Activated gamma-delta T cell (primary cell): Measurements from ENCODE around the gene TPTE.
"Not testable (repeated sequence)": the region's sequence is repeated elsewhere in the genome, so short reads cannot be mapped to it uniquely, and the experiment has no call there.

ENCODE experiments used
- DNase-seq: peaks from one replicate; lab custom pipeline; 2025; lab: John Stamatoyannopoulos, UW
- total RNA-seq, 2 donors: gene quantifications; one replicate each; lab custom pipeline; 2026; lab: John Stamatoyannopoulos, UW

TPTE gene
- 0 reads per million in 2 donors for total RNA-seq

DNA sequence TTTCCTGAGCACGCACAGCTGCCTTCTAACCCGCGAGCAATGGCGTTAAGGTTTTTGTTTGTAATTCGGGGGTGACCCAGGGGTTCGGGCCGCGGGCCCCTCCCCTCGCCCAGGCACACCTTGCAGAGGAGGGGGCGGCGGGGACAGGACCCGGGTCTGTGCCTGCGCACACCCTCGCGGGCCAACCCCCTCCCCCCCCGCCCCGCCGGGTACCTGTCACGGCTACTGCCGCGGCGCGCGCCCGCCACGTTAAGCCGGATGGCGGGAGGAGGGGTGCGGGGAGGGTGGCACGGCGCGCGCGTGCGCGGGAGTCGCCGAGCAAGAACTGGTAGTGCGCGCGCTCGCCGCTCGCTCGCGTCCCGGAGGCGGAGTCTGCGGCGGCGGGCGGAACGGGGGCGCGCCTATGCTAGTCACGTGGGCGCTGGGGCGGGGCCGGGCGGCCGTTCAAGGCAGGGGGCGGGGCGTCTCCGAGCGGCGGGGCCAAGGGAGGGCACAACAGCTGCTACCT, at the start of gene TPTE:
TPTE (plus strand) TSS at position 493 of the 508 bp plus-strand sequence. CDS start 17,141 bp downstream, outside the sequence.
- DNase-seq, result peak; percentile 15

DNA sequence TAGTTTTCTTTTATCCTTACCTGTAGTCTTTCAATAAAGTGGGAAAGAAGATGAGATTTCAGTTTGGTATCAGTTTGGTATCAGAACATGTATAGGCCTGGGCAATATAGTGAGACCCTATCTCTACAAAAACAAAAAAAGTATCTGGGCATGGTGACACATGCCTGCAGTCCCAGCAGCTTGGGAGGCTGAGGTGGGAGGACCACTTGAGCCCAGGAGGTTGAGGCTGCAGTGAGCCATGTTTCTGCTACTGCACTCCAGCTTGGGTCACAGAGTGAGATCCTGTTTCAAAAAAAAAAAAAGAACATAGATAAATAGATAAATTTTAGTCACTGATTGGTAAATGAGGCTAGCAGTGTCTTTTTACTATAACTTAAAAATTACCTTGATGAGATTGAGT, 49.4 kb upstream of the TPTE start:
- not testable (repeated sequence) for DNase-seq

DNA sequence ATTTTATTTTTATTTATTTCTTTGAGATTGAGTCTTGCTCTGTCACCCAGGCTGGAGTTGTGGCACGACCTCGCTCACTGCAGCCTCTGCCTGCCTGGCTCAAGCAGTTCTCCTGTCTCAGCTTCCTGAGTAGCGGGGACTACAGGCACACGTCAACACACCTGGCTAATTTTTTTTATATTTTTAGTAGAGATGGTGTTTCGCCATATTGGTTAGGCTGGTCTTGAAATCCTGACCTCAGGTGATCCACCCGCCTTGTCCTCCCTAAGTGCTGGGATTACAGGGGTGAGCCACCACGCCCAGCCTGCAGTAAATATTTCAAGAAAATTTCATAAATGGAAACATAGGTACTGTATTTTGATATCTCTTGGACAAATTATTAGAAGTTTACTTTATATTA, 43.6 kb upstream of the TPTE start:
- DNase-seq, result not testable (repeated sequence)

DNA sequence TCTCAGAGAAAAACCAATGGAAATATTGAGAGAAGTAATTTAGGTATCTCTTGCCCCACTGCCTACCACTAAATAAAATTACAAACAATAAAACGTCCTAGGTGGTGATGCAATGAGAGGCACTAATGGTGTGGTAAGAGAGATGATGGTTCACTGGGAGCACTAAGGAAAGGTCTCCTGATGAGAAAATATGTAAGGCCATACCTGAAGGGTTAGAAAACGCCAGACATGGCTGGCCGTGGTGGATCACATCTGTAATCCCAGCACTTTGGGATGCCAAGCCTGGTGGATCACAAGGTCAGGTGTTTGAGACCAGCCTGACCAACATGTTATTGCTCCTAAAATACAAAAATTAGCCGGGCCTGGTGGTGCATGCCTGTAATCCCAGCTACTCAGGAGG, 41.5 kb upstream of the TPTE start:
- DNase-seq, result not testable (repeated sequence)

DNA sequence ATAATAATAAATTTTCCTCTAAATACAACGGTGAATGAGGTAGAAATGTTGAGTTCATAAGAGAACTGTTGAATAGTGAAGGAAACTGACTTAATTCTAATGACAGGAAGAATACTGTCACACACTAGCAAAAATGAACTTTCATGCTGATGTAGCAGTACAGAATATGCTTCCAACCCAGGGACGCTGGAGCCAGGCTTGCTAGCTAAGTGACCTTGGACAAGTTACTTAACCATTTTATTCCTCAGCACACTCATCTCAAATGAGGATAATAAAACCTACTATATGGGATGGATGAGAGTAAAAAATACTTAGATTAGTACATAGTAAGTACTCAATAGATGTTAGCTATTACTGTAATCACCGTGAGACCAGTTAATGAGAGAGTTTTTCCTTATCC, 36.5 kb upstream of the TPTE start:
- DNase-seq, result not testable (repeated sequence)

DNA sequence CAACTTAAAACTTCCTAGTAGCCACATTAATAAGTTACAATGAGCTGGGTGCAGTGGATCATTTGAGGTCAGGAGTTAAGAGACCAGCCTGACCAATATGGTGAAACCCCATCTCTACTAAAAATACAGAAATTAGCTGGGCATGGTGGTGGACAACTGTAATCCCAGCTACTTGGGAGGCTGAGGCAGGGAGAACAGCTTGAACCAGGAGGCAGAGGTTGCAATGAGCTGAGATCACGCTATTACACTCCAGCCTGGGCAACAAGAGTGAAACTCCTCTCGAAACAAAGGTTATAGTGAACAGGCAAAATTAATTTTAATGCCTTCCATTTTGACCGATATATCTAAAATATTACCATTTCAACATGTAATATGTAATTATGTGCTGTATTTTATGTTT, 30.9 kb upstream of the TPTE start:
- not testable (repeated sequence) for DNase-seq

DNA sequence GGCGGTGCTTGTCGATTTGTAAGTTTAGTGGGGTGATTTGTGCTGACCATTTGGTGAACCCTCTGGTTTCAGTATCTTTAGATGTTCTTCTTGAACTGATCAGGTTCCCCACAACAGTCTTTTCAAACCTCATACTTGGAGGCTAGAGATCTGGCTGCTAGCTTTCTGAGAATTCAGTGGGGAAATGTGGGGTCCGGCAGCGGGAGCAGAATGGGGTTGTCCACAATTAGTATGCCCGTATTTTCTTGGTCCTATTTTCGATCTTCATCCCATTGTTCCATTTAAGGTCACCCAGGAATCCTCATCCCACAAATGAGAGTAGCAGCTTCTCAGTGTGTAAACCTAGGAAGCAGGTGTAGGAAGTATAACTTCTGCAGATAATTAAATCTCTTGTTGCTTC, 10.3 kb upstream of the TPTE start:
- DNase-seq, result no peak

DNA sequence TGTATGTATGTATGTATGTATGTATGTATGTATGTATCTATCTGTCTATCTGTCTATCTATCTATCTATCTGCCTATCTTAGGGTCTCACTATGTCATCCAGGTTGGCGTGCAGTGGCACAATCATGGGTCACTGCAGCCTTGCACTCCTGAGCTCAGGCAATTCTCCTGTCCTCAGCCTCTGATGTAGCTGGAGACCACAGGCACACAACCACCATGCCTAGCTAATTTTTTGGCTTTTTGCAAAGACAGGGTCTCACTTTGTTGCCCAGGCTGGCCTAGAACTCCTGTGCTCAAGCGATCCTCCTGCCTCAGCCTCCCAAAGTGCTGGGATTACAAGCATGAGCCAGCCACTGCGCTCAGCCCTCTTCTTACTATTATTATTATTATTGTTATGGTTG, 4.5 kb upstream of the TPTE start:
- DNase-seq, result not testable (repeated sequence)

DNA sequence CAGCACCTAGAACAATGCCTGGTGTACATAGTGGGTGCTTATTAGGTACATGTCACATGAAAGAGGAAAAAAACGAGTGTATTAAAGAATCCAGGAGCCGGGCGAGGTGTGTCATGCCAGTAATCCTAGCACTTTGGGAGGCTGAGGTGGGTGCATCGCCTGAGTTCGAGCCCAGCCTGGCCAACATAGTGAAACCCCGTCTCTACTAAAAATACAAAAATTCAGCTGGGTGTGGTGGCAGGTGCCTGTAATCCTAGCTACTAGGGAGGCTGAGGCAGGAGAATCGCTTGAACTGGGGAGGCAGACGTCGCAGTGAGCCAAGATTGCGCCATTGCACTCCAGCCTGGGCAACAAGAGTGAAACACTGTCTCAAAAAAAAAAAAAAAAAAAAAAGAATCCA, 3.5 kb upstream of the TPTE start:
- not testable (repeated sequence) for DNase-seq

DNA sequence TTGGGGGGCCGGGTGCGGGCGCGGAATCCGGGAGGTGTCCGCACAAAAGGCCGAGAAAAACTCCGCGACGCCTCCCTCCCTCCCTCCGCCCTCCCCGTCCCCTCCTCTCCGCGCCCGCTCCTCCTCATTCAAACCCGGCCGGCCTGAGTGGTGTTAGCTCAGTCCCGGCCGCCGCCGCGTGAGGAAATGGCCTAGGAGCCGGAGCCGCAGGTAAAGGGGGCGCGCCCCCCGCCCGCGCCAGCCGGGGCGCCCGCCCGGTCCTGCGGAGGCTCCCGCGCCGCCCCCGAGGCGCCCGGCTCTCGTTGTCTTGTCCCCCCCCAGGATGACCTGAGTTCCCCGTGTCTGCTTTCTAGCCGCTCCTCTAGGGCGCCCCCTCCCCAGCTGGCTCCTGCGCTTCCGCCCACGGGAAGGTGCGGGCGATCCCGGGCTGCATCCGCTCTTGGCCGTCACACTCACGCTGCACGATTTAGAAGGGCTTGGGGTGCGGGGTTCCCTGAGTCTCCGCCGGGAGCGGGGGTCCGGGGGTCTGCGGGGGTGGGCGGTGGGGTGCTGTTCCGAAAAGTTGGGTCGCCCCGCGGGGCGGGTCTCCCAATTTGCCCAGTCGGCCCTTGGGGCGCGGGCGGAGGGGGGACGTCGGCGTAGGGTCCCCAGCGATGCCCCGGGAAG, 585 bp downstream of the TPTE start:
- peak; percentile 4 for DNase-seq

DNA sequence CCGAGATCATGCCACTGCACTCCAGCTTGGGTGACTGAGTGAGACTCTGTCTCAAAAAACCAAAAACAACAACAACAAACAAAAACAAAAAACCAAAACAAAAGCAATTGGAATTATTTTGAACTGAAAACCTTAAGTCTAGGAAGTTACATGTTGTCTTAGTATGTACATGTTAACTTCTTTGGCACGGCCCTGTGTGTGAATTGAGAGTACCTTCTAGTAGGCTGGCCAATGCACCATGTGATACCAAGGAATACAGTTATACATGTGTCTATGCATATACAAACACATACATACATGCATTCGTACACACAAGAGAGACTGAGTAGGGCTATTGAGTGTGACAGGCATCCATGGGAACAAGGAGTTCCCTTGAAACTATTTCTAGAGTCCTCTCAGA, 18.6 kb downstream of the TPTE start:
- no peak for DNase-seq

DNA sequence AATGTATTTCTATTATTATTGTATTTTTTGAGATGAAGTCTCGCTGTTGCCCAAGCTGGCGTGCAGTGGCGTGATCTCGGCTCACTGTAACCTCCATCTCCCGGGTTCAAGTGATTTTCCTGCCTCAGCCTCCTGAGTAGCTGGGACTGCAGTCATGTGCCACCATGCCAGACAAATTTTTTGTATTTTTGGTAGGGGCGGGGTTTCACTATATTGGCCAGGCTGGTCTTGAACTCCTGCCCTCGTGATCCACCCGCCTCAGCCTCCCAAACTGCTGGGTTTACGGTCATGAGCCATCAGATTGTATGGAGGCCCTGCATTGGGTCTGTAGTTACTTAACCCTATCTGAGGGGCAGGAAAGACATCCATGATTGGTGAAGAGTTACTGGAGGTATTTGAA, 23.0 kb downstream of the TPTE start:
- not testable (repeated sequence) for DNase-seq

DNA sequence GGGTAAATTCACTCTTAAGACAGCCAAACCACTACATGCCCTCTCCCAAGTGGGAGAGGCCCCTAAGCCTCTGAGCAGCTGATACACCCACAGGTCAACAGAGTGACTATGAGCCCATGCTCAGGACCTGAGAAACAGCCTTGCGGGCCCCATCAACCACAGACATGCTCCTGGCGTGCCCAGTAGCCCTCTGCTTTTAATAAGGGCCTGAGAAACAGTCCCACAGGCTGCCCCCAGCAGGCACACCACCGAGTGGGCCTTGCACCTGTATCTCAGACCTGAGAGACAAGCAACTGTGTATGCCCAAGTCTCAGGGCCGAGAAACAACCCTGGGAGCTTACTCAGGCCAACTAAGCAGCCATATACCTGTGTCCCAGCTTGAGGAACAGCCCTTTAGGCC, 26.5 kb downstream of the TPTE start:
- DNase-seq, result not testable (repeated sequence)

DNA sequence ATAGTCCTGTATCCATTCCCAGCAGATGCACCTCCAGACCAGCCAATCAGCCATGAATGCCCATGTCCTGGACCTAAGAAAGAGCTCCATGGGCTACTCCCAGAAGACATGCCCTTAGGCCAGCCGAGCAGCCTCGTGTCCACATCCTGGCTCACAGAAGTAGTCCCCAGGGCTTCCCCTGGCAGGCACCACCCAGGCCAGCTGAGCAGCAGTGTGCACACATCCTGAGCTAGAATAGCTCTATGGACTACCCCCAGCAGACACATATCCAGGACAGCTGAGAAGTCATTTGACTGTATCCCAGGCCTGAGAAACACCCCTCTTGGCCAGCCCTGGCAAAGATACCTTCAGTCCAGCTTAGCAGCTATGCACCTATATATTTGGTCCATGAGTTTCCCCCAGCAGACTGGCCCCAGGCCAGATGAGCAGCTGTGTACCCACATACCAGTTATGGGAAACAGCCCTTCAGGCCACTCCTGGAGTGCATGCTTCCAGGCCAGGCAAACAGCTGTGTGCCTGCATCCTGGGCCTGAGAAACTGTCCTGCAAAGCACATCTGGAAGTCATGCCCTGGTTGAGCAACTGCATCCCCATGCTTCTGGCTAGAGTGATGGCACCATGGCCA, 27.1 kb downstream of the TPTE start:
- DNase-seq, result not testable (repeated sequence)

DNA sequence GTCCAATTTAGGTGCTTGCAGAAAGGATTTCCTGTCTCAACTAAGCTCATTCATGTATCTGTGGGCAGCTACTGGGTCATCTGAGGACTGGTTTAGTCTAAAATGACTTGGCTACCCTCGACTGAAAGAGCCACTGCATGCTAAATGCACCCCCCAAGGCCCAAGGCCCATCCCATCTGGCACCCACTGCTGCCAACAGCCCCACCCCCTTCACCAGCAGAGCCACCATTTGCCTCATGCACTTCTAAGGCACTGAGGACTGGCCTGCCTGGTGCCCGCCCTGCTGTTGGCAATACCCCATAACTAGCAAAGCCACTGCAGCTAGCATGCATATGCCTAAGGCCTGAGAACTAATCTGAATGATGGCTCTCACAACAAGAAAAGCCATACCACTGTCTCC, 49.4 kb downstream of the TPTE start:
- DNase-seq, result not testable (repeated sequence)

DNA sequence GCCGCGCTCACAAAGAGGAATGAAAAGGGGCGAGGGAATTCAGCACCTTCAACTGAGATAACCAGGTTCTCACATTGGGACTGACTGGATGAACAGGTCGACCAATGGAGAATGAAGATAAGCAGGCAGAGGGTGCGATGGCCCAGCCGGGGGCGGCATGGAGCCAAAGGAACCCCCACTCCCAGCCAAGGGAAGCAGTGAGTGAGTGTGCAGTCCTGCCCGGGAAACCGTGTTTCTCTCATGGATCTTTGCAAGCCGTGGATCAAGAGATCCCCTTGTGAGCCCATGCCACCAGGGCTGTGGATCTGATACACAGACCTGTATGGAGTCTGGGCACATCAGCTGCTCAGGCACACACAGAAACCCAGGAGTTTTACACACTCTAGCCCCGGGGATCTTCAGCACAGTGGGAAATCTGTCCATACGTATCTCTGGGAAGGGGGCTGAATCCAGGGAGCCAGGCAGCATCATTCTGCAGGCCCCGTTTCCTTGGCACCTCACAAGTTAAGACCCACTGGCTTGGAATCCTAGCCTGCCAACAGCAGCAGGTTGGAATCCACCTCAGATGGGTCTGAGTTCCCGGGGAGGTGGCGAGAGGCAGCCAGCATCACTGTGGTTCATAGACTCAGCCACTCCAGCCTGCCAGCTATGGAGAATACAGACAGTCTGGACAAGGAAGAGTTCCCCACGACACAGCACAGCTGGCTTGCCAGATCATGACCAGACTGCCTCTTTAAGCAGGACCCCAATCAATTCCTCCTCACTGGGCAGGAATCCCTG, 53.3 kb downstream of the TPTE start:
- peak; percentile 2 for DNase-seq

DNA sequence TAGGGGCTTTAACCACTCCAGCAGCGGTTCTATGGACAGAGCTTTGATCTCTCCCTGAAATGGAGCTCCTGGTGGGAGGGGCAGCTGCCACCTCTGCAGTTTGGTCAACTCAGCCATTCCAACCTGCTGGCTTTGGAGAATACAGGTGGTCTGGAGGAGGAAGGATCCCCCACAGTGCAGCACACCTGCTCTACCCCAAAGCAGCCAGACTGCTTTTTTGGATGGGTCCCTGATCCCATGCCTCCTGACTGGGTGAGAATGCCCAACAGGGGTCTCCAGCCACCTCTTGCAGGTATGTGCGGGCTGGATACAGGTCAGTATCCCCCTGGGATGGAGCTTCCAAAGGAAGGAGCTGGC, 53.9 kb downstream of the TPTE start:
- no peak for DNase-seq

DNA sequence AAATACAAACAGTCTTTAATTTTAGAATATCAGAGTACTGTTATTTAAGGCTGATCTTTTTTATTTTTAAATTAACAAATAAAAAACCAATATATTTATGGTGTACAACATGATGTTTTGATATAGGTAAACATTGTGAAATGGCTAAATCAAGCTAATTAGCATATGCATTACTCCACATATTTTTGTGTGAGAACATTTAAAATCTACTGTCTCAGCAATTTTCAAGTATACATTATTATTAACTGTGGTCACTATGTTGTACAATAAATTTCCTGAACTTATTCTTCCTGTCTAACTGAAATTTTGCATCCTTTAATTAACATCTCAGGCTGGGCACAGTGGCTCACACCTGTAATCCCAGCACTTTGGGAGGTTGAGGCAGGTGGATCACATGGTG, 57.5 kb downstream of the TPTE start:
- not testable (repeated sequence) for DNase-seq

DNA sequence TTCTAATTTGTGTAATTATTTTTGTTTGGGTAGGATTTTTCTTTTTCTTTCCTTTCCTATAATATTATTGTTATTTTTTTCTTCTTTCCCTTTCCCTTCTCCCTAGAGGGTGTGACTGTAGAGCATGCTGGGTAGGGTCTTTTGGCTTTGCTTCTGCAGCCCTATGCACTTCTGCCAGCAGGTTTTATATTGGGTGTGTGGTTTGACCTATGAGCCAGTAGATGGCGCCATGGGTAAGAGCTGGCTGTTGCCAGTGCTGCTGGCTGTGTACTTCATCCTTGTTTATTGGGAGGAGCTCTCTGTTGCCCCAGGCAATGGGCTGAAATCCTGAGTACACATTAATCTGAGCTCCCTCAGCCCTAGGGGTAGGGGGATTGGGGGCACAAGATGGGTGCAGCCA, 67.7 kb downstream of the TPTE start:
- DNase-seq, result not testable (repeated sequence)

DNA sequence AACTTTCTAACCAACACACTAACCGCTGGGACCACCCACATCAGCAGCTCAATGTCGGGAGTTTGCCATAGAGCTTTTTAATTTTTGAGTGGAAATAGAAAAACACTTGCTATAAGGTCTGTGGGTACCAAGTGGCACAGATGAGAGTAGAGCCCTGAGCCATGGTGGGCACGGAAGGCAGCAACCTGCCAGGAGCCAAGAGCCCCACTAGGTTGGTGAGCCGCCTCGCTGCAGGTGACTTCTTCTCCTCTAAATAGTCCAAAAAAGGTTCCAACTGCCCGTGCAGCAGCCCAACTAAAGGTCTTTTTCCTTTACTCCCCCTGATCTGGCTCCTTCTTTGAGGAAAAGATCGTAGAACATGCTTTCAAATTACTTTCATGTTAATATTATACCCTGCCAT, 85.7 kb downstream of the TPTE start:
- DNase-seq, result not testable (repeated sequence)

DNA sequence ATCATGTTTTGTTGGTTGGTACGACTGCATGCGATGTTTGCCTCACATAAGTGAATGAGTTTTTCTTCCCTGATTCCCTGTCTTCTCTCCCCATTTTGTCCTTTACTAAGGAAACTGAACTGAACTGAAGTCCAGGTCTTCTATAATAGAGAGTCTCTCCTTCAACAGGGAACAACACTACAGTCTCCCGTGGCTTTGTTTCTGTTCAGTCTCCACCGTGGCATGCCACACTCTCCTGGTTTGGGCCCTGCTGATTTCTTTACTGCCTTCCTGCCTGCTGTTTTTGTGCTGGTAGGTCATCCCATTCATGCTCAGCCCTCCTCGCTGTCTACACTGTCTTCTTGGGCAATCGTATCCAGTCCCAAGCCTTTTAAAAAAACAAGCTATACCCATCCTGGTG, 92.9 kb downstream of the TPTE start:
- not testable (repeated sequence) for DNase-seq

DNA sequence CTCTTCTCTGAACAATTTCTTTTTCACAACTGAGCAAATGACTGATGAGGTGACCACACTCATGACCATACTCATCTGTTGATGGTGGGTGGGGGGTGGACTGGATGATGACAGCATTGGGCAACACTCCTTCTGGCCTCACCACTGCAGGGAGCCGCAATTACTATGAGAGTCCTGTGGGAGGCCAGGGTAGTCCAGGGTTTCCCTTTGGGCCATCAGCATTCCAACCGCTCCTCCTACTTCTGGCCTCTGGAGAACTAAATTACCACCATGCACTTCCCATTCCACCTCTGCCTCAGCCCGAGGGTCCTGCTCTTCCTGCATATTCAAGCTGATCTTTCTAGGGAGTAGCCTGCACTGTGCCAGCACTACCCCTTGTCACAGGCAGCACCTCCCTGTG, 94.7 kb downstream of the TPTE start:
- DNase-seq, result not testable (repeated sequence)

DNA sequence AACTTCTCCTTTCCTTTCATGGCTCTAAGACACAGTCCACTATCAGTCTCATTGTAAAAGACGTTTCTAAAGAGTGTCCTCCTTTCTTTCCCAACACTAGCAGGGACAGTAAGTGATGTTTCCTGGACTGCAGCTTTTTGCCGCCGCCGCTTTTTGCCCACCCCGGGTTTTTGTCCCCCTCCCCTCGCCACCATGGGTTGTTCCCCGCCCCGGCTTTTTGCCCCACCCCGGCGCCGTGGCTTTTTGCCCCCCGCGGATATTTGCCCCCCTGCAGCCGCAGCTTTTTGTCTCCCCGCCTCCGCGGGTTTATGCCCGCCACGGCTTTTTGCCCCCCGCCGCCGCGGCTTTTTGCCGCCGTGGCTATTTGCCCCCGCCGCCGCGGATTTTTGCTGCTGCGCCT, 95.2 kb downstream of the TPTE start:
- peak; percentile 2 for DNase-seq
